HFF-Myc (cell line): ENCODE data around the gene DAW1.

Experiments used
- DNase-seq: peaks from one replicate; pipeline ENCODE4 v3.0.0-alpha.2; 2011; ENCODE audit warnings: low read depth; ENCODE audit errors: extremely low read depth
- H3K4me3 ChIP-seq: replicated peaks from 2 replicates; pipeline ENCODE4 v1.5.1; 2011; ENCODE audit warnings: low read depth, mild to moderate bottlenecking, control low read depth, low read length
- CTCF ChIP-seq: IDR thresholded peaks from 2 replicates; pipeline ENCODE4 v1.5.1; 2012; ENCODE audit warnings: mild to moderate bottlenecking, low read depth, low read length, control low read depth; ENCODE audit errors: missing control alignments

The DAW1 gene

GRCh38 chr2:227848586-227848985 lies 22.8 kb upstream of the DAW1 start:
- no peak for DNase-seq
- H3K4me3 ChIP-seq: no peak overlapping the region
- TF ChIP-seq CTCF: no peak

GRCh38 chr2:227849906-227850305 lies 21.5 kb upstream of the DAW1 start:
- TF ChIP-seq CTCF: no peak
- no peak overlapping the region for H3K4me3 ChIP-seq
- DNase-seq: peak; percentile 10

- H3K4me3 ChIP-seq: no peak overlapping the region
- no peak for TF ChIP-seq CTCF
- DNase-seq: peak; percentile 16
Measured at GRCh38 chr2:227853204-227853629, 18.2 kb upstream of the DAW1 start.

- no peak for DNase-seq
- no peak for TF ChIP-seq CTCF
Measured at GRCh38 chr2:227853765-227854271, 17.6 kb upstream of the DAW1 start.

GRCh38 chr2:227855440-227855839 lies 16.0 kb upstream of the DAW1 start:
- TF ChIP-seq CTCF: no peak
- DNase-seq: no peak
- H3K4me3 ChIP-seq: no peak overlapping the region

More at GRCh38 chr2:227853765-227854271, 17.6 kb upstream of the DAW1 start:
- H3K4me3 ChIP-seq: no peak overlapping the region

GRCh38 chr2:227856697-227857096 lies 14.7 kb upstream of the DAW1 start:
- TF ChIP-seq CTCF: no peak
- no peak overlapping the region for H3K4me3 ChIP-seq
- DNase-seq: no peak

GRCh38 chr2:227860221-227860641 lies 11.2 kb upstream of the DAW1 start:
- H3K4me3 ChIP-seq: no peak overlapping the region
- no peak for TF ChIP-seq CTCF
- DNase-seq: no peak
